K562 (cell line): ENCODE results near the gene PRICKLE4. TPM values are rescaled to one million over a fixed set of nuclear protein-coding genes. Genes with fewer than 3 reads are reported as not detected.

Source experiments
- FOXP1 ChIP-seq: sonication (generic); formaldehyde crosslinking; IDR thresholded peaks from 2 replicates; pipeline ENCODE4 v1.8.0; 2022; ENCODE audit warnings: mild to moderate bottlenecking, missing genetic modification reagents
- GMEB1 ChIP-seq: fragments of 250-450 bp; sonication (Bioruptor Pico); IDR thresholded peaks from 2 replicates; pipeline ENCODE4 v1.4.0; 2020; ENCODE audit warnings: mild to moderate bottlenecking
- GTF3C2 ChIP-seq: IDR thresholded peaks from 3 replicates; pipeline ENCODE4 v1.6.1; 2011; ENCODE audit warnings: borderline replicate concordance, mild to moderate bottlenecking, moderate library complexity; ENCODE audit not compliant: insufficient read length; ENCODE audit errors: extremely low read depth
- HMGN3 ChIP-seq: IDR thresholded peaks from 2 replicates; pipeline ENCODE4 v1.6.1; 2011; ENCODE audit warnings: borderline replicate concordance, low read depth, mild to moderate bottlenecking, mixed read lengths, low read length; ENCODE audit not compliant: insufficient read length; ENCODE audit errors: extremely low read depth
- MAFG ChIP-seq: fragments of 450-650 bp; conservative IDR thresholded peaks from 2 replicates; pipeline ENCODE4 v1.6.1; 2016; ENCODE audit warnings: missing genetic modification characterization, missing compliant biosample characterization
- MBD2 ChIP-seq: sonication (generic); IDR thresholded peaks from 2 replicates; pipeline ENCODE4 v1.6.1; 2016; ENCODE audit warnings: low read depth, borderline replicate concordance
- MIER1 ChIP-seq: fragments of 450-650 bp; IDR thresholded peaks from 2 replicates; pipeline ENCODE4 v1.6.1; 2016; ENCODE audit warnings: antibody characterized with exemption, mild to moderate bottlenecking, low read depth
- RBFOX2 ChIP-seq: fragments of 200-400 bp; formaldehyde crosslinking; IDR thresholded peaks from 2 replicates; pipeline ENCODE4 v1.6.1; 2017; ENCODE audit warnings: low read depth, mild to moderate bottlenecking, low read length, moderate library complexity
- RBM14 ChIP-seq: fragments of 200-400 bp; formaldehyde crosslinking; IDR thresholded peaks from 2 replicates; pipeline ENCODE4 v1.6.1; 2018; ENCODE audit warnings: low read depth, mild to moderate bottlenecking, low read length, moderate library complexity, borderline replicate concordance; ENCODE audit not compliant: insufficient read depth
- SIN3B ChIP-seq: fragments of 450-650 bp; IDR thresholded peaks from 2 replicates; pipeline ENCODE4 v1.6.1; 2017; ENCODE audit warnings: low read depth, mild to moderate bottlenecking, moderate library complexity
- TFAM ChIP-seq: fragments of 250-450 bp; sonication (Bioruptor Pico); conservative IDR thresholded peaks from 2 replicates; pipeline ENCODE4 v1.5.0; 2021; ENCODE audit warnings: mild to moderate bottlenecking, moderate library complexity
- THRAP3 ChIP-seq: fragments of 450-650 bp; IDR thresholded peaks from 2 replicates; pipeline ENCODE4 v1.6.1; 2016; ENCODE audit warnings: mild to moderate bottlenecking, inconsistent platforms, borderline replicate concordance
- ZNF280B ChIP-seq: fragments of 250-450 bp; sonication (Bioruptor Pico); IDR thresholded peaks from 2 replicates; pipeline ENCODE4 v1.5.1; 2021; ENCODE audit warnings: mild to moderate bottlenecking
- ZNF589 ChIP-seq: fragments of 200-800 bp; sonication (Bioruptor generic); IDR thresholded peaks from 2 replicates; pipeline ENCODE4 v1.6.1; 2016; ENCODE audit warnings: low read depth, missing genetic modification characterization, missing compliant biosample characterization
- polyA plus RNA-seq, 8 experiments: library from polyadenylated mRNA; depleted of rRNA in 4 of 8; stranded (reverse) in 5 of 8; unstranded in 3 of 8; fragments of >200 nt; fragmentation: Nextera tagmentation in 2 of 8; fragmentation: Illumina TruSeq in 1 of 8; extraction: Ambion mirVana in 2 of 8; extraction: Trizol in 1 of 8; gene quantifications; 2 replicates each; pipeline versions ENCODE4 v1.2.1 to v1.2.3, GENCODE V29; 2011 to 2014; ENCODE audit warnings: inconsistent platforms in 1 of 8, missing spikeins in 1 of 8
- total RNA-seq, 7 experiments: library from RNA; depleted of rRNA in 6 of 7; stranded (reverse); fragments of >200 nt in 6 of 7; fragmentation: Illumina TruSeq in 2 of 7; extraction: Trizol in 2 of 7; gene quantifications; 2 replicates each; pipeline versions ENCODE4 v1.2.1 to v1.2.3, GENCODE V29; 2011 to 2021; ENCODE audit warnings: low replicate concordance in 1 of 7
- TF ChIP-seq, protein P1 (sequence below): fragments of 450-650 bp; formaldehyde crosslinking; IDR thresholded peaks from 2 replicates; pipeline ENCODE4 v1.4.0; 2020; ENCODE audit warnings: mild to moderate bottlenecking, moderate library complexity
- TF ChIP-seq, protein P2 (sequence below): sonication (generic); formaldehyde crosslinking; IDR thresholded peaks from 2 replicates; pipeline ENCODE4 v1.9.0; 2022; ENCODE audit warnings: mild to moderate bottlenecking, missing genetic modification reagents

PRICKLE4 gene
- total and polyA plus RNA-seq, 9 of the 15 experiments (the other 6 are each of a cell fraction or from before 2014, with no cell fraction given): 0.20 to 0.32 (median 0.27) TPM; not detected in 6

DNA sequence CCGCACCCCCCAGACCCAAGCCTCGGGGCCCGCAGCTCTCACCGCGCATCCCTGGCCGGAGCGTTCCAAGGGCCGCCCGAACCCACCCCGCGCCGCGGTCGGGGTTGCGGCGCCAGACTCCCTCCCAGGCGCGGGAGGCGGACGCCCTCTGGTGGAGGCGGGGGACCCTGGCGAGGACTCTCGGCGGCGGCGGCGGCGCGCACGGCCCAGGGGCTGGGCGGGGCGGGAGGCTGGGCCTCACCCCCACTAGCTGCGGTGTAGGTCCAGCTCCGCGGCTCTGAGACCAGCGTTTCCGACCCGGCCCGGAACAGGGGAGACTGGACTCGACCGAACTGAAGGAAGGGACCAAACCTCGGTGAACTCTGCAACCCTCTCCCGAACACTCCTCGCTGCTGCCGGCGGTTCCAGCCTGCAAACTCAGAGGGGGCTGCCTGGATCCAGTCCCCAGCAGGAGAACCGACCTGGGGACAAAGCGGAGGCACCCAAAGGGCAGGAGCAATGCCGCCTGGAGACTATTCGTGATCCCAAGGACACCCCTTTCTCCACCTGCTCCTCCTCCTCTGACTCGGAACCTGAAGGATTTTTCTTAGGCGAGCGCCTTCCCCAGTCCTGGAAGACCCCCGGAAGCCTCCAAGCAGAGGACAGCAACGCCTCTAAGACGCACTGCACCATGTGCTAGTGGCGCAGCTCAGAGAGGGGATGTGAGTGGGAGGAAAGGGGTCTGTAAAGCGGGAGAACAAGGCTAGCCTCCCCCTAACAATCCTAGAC, 6.1 kb downstream of the PRICKLE4 start (continued):
- TF ChIP-seq, protein P1, sequence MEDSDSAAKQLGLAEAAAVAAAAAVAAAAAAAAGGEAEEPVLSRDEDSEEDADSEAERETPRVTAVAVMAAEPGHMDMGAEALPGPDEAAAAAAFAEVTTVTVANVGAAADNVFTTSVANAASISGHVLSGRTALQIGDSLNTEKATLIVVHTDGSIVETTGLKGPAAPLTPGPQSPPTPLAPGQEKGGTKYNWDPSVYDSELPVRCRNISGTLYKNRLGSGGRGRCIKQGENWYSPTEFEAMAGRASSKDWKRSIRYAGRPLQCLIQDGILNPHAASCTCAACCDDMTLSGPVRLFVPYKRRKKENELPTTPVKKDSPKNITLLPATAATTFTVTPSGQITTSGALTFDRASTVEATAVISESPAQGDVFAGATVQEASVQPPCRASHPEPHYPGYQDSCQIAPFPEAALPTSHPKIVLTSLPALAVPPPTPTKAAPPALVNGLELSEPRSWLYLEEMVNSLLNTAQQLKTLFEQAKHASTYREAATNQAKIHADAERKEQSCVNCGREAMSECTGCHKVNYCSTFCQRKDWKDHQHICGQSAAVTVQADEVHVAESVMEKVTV (CRISPR knock-in tag): peak; percentile 61; the same call in 1 of the 2 replicates
- TF ChIP-seq GTF3C2 (no peak), RBFOX2 (no peak; the same call in 1 of the 2 replicates), HMGN3 (peak; percentile 56), THRAP3 (0 out of 2 replicates have a peak, but pooled peaks have one; percentile 12), ZNF589 (CRISPR knock-in tag) (no peak), SIN3B (peak; percentile 67), MAFG (no peak), FOXP1 (no peak; the same call in 1 of the 2 replicates), MIER1 (peak; percentile 78), MBD2 (no peak), TFAM (CRISPR knock-in tag) (no peak), ZNF280B (CRISPR knock-in tag) (no peak), GMEB1 (CRISPR knock-in tag) (peak; percentile 61), RBM14 (no peak)
- TF ChIP-seq, protein P2, sequence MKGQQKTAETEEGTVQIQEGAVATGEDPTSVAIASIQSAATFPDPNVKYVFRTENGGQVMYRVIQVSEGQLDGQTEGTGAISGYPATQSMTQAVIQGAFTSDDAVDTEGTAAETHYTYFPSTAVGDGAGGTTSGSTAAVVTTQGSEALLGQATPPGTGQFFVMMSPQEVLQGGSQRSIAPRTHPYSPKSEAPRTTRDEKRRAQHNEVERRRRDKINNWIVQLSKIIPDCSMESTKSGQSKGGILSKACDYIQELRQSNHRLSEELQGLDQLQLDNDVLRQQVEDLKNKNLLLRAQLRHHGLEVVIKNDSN (CRISPR knock-in tag): peak; percentile 19; the same call in 1 of the 2 replicates
